ENCODE measurements around the gene SEL1L2.

The SEL1L2 gene

DNA sequence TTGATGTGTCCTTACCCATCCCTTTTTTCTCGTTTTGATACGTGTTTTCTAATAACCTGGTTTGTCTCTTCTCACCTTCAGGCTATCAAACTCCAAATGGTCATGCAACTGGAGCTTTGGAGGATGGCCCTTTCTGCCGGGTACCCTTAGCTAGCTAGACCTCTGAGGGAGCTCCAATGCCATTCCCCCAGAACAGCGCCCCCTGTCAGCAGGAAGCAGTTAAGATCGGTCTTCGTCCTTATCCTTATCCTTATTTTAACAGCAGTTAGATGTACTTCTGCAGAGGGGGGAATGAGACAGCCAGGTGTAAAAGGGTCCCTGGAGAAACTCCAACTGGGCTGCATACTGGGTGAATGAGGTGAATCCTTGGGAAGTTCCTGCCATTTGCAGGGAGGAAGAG, 37.2 kb downstream of the SEL1L2 start:
- DNase-seq (no peak), ATAC-seq (no peak)
- no peak overlapping the region for H3K4me3 Mint-ChIP-seq
- no peak overlapping the region for H3K27ac Mint-ChIP-seq
- H3K27me3 Mint-ChIP-seq: peaks cover 9% of the 10 kb centered on the region
- H3K9me3 Mint-ChIP-seq: peaks cover 0 to 6% of the 10 kb centered on the region in 2 donors
- H3K4me1 Mint-ChIP-seq: no peaks in the 10 kb centered on the region

DNA sequence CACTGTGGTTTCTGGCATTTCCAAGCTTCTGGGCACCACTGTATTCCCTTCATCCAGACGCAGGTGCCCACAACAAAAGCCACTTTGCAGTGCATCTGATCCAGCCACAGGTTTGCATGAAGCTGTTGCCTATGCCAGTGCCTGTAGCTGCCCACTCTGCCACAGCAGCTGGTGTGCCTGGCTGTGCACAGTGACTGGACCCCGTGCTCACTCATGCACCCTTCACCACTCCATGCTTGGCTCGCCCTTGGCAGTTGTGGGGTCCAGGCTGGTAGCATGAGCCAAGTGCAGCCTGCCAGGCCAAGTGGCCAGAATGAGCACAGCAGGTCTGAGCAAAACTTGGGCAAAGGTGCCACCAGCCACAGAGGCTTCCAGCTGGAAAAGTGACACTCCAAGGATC, 42.7 kb downstream of the SEL1L2 start:
- Mint-ChIP-seq H3K4me3 (no peak overlapping the region), H3K27me3 (peaks cover 17% of the 10 kb centered on the region), H3K27ac (no peak overlapping the region), H3K4me1 (no peaks in the 10 kb centered on the region), H3K9me3 (peaks cover 4 to 15% of the 10 kb centered on the region in 2 donors)
- ATAC-seq (no peak), DNase-seq (no peak)

DNA sequence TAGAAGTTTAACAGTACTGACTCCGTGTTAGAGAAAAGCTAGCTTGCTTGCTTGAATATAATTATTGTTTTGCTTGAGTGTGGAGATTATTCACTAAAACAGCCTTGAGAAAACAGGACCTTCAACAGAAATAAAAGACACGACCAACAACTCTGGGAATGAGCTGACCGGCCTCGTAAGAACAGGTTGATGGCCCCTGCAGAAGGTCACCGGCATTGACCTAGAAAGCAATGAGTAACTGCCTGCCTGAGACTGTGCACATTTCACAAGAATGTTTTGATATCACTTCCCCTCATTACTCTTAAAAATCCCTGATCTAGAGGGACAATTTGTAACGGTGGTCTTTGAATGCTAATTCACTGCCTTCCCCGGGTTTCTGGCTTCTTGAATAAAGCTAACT, 49.4 kb downstream of the SEL1L2 start:
- no peaks in the 10 kb centered on the region for H3K4me1 Mint-ChIP-seq
- peaks cover 34% of the 10 kb centered on the region for H3K27me3 Mint-ChIP-seq
- DNase-seq: no peak
- peaks cover 4 to 9% of the 10 kb centered on the region in 2 donors for H3K9me3 Mint-ChIP-seq
- no peak for ATAC-seq
- no peak overlapping the region for H3K4me3 Mint-ChIP-seq
- no peak overlapping the region for H3K27ac Mint-ChIP-seq

DNA sequence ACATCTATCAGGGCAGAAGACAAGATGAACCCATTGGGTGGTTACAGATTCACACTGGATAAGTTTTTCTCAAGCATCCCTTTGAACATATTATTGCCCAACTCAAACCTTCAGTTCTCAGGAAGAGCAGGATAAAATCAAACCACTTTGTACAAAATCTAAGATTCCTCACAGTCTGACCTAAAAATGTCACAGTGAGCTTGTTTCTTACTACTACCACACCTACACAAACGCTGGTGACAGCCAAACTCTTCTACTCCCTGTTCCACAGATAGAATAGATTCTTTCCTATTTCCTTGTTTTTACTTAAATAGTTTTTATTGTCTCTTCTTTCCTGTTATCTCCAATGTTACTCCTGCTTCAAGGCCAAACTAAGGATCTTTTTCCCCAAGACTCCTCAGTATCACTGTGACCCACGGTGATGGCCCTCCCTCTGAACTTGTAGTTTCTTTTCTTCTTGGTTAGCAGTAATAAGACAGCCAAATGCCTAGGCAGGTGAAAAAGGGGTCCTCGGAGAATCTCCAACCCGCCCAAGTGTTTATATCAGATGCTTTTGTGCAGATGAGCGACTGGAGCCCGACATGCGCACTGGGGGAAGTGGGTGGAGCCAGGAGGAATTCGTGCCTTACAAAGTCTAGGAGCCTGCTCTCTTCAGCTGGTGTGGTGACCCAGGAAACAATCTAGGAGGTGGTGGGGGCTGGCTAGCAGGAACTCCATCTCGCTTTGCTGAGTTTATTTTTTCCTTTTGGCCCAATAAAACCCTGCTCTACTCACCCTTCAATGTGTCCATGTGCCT, 53.4 kb downstream of the SEL1L2 start:
- no peak for DNase-seq
- no peaks in the 10 kb centered on the region for H3K4me1 Mint-ChIP-seq
- H3K27me3 Mint-ChIP-seq: peaks cover 18% of the 10 kb centered on the region
- H3K27ac Mint-ChIP-seq: no peak overlapping the region
- no peak overlapping the region for H3K4me3 Mint-ChIP-seq
- H3K9me3 Mint-ChIP-seq: no peaks in the 10 kb centered on the region
- no peak for ATAC-seq

DNA sequence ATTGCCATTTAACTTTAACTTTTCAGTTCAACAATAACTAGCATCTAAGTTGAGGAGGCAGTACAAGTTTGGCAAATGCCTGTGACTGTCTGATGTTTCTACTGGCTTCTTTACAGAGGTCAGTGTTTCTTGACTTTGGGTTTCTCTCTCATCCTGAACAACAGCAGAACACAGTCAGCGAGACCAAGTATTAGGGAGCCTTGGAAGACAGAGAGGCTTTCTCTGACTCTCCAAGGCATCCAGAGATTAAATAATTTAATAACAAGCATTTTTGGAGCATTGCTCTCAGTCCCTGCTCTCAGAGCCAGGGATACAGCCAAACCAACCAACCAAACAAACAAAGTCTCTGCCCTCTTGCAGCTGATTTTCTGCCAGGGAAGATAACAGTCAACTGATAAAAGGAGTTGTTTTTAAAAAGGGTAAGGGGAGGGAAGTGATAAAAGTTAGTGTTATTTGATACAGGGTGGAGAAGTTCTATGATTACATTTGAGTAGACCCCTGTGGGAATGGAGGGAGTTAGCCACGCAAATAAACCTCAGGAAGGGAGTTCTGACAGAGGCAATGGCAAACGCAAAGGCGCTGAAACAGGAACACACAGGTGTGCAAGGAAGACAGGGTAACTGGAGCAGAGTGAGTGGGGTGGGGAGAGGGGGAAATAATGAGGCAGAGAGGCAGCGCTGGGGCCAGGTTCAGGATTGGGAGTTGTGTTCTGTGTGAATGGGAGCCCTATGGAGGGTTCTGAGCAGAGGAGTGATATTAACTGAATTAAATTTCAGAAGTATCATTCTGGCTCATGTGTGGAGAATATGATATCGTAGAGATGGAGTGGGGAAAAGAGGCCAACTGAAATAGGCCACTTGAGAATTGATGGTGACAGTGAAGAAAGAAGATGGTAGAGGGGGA, 55.2 kb downstream of the SEL1L2 start:
- H3K4me3 Mint-ChIP-seq: no peak overlapping the region
- H3K27ac Mint-ChIP-seq: no peak overlapping the region
- no peak for ATAC-seq
- no peak for DNase-seq
- H3K27me3 Mint-ChIP-seq: peaks cover 4% of the 10 kb centered on the region
- H3K4me1 Mint-ChIP-seq: no peaks in the 10 kb centered on the region
- H3K9me3 Mint-ChIP-seq: no peaks in the 10 kb centered on the region

DNA sequence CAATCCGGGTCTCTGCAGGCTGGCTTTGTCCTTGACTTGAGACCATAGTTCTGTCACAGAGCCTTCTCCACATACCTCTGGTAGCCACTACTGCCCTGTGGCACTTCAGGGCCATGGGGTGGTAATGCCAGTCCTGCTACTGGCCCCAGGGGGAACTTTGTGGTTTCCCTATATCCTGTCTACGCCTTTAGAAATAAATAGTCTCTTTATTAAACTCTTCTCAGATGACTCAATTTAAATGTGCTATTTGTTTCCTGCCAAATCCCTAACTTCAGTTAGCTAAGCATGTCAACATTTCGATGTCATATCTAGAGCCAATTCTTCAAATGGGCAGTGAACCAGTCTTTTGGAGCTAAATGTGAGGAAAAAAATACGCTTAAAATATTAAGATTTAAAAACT, 60.1 kb downstream of the SEL1L2 start:
- H3K27me3 Mint-ChIP-seq: no peaks in the 10 kb centered on the region
- H3K9me3 Mint-ChIP-seq: no peaks in the 10 kb centered on the region
- H3K4me3 Mint-ChIP-seq: no peak overlapping the region
- ATAC-seq (no peak), DNase-seq (no peak)
- H3K4me1 Mint-ChIP-seq: no peaks in the 10 kb centered on the region
- peak overlapping the region in 1 of 2 donors; percentile 40 for H3K27ac Mint-ChIP-seq

DNA sequence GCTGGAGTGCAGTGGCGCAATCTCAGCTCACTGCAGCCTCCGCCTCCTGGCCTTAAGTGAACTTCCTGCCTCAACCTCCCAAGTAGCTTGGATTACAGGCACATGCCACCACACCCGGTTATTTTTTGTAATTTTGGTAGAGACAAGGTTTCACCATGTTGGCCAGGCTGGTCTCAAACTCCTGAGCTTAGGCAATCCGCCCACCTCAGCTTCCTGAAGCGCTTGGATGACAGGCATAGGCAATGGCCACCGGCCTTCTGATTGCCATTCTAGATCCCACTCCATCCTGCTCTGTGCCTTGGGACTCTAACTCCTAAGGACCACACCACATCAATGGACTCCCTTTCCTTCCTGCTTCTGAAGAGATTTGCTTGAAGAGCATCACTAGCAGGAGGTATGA, 60.6 kb downstream of the SEL1L2 start:
- Mint-ChIP-seq H3K4me1 (no peaks in the 10 kb centered on the region), H3K4me3 (no peak overlapping the region), H3K9me3 (no peaks in the 10 kb centered on the region), H3K27ac (no peak overlapping the region), H3K27me3 (no peaks in the 10 kb centered on the region)
- ATAC-seq (no peak), DNase-seq (no peak)

DNA sequence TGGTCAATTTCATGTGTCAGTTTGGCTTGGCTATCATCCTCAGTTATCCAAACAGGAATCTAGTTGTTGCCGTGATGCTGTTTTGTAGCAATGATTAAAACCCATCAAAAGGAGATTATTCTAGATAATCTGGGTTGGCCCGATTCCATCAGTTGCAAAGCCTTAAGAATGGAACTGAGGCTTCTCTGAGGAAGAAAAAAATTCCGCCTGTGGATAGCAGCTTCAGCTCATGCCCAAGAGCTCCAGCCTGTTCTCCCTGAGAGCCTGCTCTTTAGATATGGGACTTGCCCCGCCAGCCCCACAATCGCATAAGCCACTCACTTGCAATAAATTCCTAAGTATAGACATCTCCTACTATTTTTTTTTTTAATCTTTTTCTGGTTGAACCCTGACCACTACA, 61.5 kb downstream of the SEL1L2 start:
- Mint-ChIP-seq H3K4me1 (no peaks in the 10 kb centered on the region), H3K27me3 (no peaks in the 10 kb centered on the region), H3K27ac (no peak overlapping the region), H3K9me3 (no peaks in the 10 kb centered on the region), H3K4me3 (no peak overlapping the region)
- DNase-seq (no peak), ATAC-seq (no peak)

DNA sequence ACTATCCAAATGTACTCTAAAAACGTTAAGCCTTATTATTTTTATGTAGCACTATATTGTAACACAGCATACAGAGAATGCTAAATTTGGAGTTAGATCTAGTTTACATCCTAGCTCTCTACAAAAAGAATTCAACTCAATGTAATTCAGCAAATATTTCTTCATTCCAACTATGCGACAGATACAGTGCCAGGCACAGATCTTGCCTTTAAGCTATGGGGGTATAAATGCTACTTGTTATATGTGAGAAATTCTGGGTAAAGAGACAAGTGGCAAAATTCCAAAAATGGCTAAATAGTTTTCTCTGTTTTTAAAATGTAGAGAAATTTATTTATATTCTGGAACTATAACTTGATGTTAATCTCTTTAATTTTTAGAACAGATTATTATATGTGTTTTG, 63.2 kb downstream of the SEL1L2 start:
- DNase-seq (no peak), ATAC-seq (no peak)
- Mint-ChIP-seq H3K27ac (no peak overlapping the region), H3K9me3 (no peaks in the 10 kb centered on the region), H3K4me3 (no peak overlapping the region), H3K4me1 (no peaks in the 10 kb centered on the region), H3K27me3 (no peaks in the 10 kb centered on the region)

DNA sequence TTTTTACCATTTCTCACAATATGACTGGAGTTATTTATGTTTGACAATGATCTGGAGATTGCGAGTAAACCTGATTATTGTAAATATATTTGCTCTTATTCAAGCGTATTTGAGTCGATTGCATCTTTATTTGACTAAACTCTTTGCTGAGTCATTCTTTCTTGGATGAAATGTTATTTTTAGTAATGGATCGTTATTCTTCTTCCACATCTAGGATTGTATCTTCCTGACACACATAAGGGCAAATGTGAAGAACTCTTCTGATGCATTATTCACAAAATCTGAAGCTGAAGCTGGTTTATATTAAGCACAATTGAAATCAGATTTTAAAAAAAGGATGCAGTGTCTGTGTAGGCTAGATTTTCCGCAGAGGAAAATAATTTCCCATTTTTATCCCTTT, 68.2 kb downstream of the SEL1L2 start:
- H3K9me3 Mint-ChIP-seq: no peaks in the 10 kb centered on the region
- no peak overlapping the region for H3K4me3 Mint-ChIP-seq
- DNase-seq (no peak), ATAC-seq (no peak)
- peaks cover 8% of the 10 kb centered on the region for H3K27me3 Mint-ChIP-seq
- H3K4me1 Mint-ChIP-seq: peaks cover 2% of the 10 kb centered on the region
- no peak overlapping the region for H3K27ac Mint-ChIP-seq

DNA sequence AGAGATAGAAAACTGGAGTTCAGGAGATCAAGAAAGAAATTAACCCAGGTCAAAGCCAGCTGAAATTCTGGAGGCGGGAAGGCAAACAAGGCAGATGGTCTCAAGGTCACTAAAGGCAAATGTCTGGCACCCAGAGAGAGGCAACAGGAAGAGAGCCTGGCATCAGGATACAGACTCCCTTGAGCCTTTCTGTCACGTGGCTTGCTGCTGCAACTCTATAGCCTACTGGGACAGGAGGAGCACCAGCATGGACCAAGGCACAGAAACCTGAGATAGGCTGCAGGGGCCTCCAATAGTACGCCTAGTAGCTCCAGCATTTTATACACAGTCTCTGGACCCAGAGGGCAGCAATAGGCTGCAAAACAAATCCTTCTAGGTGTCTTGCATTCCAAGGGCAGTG, 75.1 kb downstream of the SEL1L2 start:
- Mint-ChIP-seq H3K9me3 (no peaks in the 10 kb centered on the region), H3K4me3 (no peak overlapping the region), H3K4me1 (peaks cover 9% of the 10 kb centered on the region), H3K27ac (no peak overlapping the region), H3K27me3 (peaks cover 8% of the 10 kb centered on the region)
- no peak for DNase-seq
- ATAC-seq: no peak

DNA sequence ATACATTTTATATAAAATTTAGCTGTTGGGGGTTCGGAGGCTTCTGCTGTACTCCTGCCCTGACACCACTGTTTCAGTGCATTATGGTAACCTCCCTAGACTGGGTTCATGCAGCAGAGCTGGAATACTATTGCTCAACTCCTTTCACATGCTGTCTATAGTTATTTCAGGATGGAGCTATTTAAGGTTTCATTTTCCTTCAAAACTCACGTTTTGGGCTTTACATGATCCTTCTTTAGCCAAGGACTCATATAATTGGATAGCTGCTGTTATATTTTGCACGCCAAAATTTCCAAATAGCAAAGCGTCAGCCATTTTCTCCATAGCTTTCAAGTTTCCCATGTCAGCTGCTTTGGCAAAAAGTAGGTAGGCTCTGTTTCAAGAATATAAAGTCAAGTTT, 76.8 kb downstream of the SEL1L2 start:
- H3K27me3 Mint-ChIP-seq: no peaks in the 10 kb centered on the region
- no peak for DNase-seq
- no peak overlapping the region for H3K27ac Mint-ChIP-seq
- no peak for ATAC-seq
- no peak overlapping the region for H3K4me3 Mint-ChIP-seq
- peaks cover 9% of the 10 kb centered on the region for H3K4me1 Mint-ChIP-seq
- no peaks in the 10 kb centered on the region for H3K9me3 Mint-ChIP-seq

DNA sequence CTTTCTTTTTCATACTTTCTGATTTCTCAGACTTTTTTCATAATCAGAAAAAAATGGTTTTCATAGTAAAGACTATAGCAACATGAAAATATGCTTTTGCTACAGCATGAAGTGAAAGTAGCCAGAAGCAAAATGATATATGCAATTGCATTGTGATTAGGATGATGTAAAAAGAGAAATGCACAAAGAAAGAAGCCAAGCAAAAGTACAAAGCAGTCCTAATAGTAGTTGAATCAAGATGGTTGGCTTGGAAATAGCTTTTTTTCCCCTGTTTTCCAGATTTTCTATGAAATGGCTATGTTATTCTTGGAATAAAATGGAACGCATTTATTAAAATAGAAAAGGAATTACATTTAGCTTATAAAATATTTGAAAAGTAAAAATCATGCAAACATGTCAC, 77.3 kb downstream of the SEL1L2 start:
- no peak for DNase-seq
- peaks cover 9% of the 10 kb centered on the region for H3K4me1 Mint-ChIP-seq
- no peak for ATAC-seq
- H3K27ac Mint-ChIP-seq: no peak overlapping the region
- no peak overlapping the region for H3K4me3 Mint-ChIP-seq
- H3K9me3 Mint-ChIP-seq: no peaks in the 10 kb centered on the region
- no peaks in the 10 kb centered on the region for H3K27me3 Mint-ChIP-seq

DNA sequence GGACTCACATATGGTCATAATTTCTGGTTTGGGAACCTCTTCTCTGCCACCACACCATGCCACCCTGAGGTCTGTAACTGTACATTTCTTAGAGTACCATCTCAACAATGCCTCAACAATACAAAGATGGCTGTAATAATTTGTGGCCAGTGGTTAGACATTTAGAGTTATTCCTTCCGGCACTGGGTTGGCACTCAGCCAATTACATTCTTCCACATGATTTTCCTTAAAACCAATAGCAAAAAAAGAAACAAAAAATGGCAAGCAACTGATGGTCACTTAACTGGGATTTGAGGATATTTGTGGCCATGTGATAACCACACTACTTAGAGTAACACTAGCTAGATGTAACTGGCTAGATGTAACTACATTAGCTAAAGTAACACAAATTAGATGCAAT, 79.9 kb downstream of the SEL1L2 start:
- no peak for DNase-seq
- no peak for ATAC-seq
- Mint-ChIP-seq H3K9me3 (no peaks in the 10 kb centered on the region), H3K27me3 (no peaks in the 10 kb centered on the region), H3K27ac (no peak overlapping the region), H3K4me3 (no peak overlapping the region), H3K4me1 (no peaks in the 10 kb centered on the region)

DNA sequence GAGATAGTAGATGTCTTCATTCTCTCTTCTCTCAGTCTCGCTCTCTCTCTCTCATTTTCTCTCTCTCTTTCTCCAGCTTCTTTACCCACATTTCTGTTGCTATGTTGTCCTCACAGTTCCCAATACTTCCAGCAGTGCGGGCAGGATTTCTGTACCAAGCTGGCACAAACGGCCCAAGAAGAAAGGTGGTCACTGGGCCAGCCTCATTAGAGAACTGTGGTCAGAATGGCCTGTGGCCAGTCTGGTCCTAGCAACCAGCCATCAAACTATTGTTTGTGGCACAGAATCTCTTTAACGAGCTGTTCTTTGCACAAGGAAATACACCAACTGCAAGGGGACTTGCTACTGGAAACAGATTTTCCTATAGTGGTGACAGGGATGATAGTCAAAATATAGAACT, 81.3 kb downstream of the SEL1L2 start:
- Mint-ChIP-seq H3K4me1 (no peaks in the 10 kb centered on the region), H3K27ac (no peak overlapping the region), H3K9me3 (no peaks in the 10 kb centered on the region), H3K4me3 (no peak overlapping the region), H3K27me3 (no peaks in the 10 kb centered on the region)
- ATAC-seq: no peak
- no peak for DNase-seq

DNA sequence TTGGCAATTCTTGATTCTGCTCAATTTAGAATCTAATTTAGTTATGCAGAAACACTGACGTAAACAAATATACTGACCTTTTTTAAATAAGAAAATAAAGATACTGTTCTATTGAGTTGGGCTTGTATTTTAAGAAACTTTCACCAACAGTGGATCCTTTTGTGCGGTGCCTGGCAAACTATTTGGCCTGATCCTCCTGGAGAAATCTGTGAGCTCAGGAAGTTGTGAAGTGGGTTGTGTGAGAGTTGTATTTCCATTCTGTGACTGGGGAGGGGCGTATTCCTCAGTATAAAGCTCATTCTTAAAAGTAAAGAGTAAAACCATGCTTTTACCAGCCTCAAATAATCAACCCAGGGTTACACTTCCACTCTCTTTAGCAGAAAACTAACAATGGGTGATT, 85.6 kb downstream of the SEL1L2 start:
- Mint-ChIP-seq H3K27me3 (no peaks in the 10 kb centered on the region), H3K27ac (no peak overlapping the region), H3K4me3 (no peak overlapping the region), H3K9me3 (no peaks in the 10 kb centered on the region), H3K4me1 (no peaks in the 10 kb centered on the region)
- ATAC-seq: no peak
- DNase-seq: no peak
